ENCODE results near the gene CLDN16. TPM values are rescaled to one million over a fixed set of nuclear protein-coding genes. Genes with fewer than 3 reads are reported as not detected.

Gene CLDN16
- total RNA-seq, 1 experiment from 2014 or later = 0.27 TPM

- H3K9me3 ChIP-seq = no peaks in the 10 kb centered on the region
- no peaks in the 10 kb centered on the region for H3K9me3 Mint-ChIP-seq (ENCODE audit: unreplicated experiment)
- no peaks in the 10 kb centered on the region for H3K27me3 ChIP-seq (replicated peaks; ENCODE audit: control insufficient read depth, insufficient read depth, low read length)
- H3K27me3 Mint-ChIP-seq (ENCODE audit: insufficient read depth, unreplicated experiment) = no peaks in the 10 kb centered on the region
- no peak overlapping the region for H3K27ac Mint-ChIP-seq (ENCODE audit: unreplicated experiment)
- CTCF ChIA-PET = no interaction called here
- no peaks in the 10 kb centered on the region for H3K4me1 Mint-ChIP-seq (ENCODE audit: low read depth, unreplicated experiment)
- no peaks in the 10 kb centered on the region for H3K4me1 ChIP-seq
- H3K36me3 ChIP-seq (ENCODE audit: control insufficient read depth, insufficient read depth, low read length) = no peaks in the 10 kb centered on the region
- BruUV-seq (replicated peaks) = no TSS peak
- no peak for DNase-seq
- POLR2A ChIA-PET = no interaction called here
- H3K4me3 Mint-ChIP-seq (ENCODE audit: unreplicated experiment) = no peak overlapping the region
- no peaks in the 10 kb centered on the region for H3K36me3 Mint-ChIP-seq (ENCODE audit: insufficient read depth, unreplicated experiment)
- intact Hi-C loops (cut with micrococcal nuclease; ENCODE audit: unreplicated experiment) = no loop called here
- H3K4me3 ChIP-seq (ENCODE audit: low read depth, low read length) = no peak overlapping the region
- no peak for TF ChIP-seq CTCF (IDR thresholded peaks at IDR 0.05; ENCODE audit: insufficient read depth in 1 of 2, low read depth in 1 of 2, low read length in 1 of 2, severe bottlenecking in 1 of 2, unreplicated experiment in 1 of 2)
Observed at GRCh38 chr3:190388703-190389102, 740 bp downstream of the CLDN16 start.

GRCh38 chr3:190396001-190396400, 8.0 kb downstream of the CLDN16 start:
- Mint-ChIP-seq H3K9me3 (ENCODE audit: unreplicated experiment) (no peaks in the 10 kb centered on the region), H3K36me3 (ENCODE audit: insufficient read depth, unreplicated experiment) (no peaks in the 10 kb centered on the region), H3K27me3 (ENCODE audit: insufficient read depth, unreplicated experiment) (no peaks in the 10 kb centered on the region), H3K4me1 (ENCODE audit: low read depth, unreplicated experiment) (no peaks in the 10 kb centered on the region), H3K27ac (ENCODE audit: unreplicated experiment) (no peak overlapping the region), H3K4me3 (ENCODE audit: unreplicated experiment) (no peak overlapping the region)
- no peaks in the 10 kb centered on the region for H3K36me3 ChIP-seq (ENCODE audit: control insufficient read depth, insufficient read depth, low read length)
- H3K9me3 ChIP-seq = no peaks in the 10 kb centered on the region
- H3K4me3 ChIP-seq (ENCODE audit: low read depth, low read length) = no peak overlapping the region
- DNase-seq = no peak
- CTCF ChIA-PET = no interaction called here
- BruUV-seq (replicated peaks) = no TSS peak
- no peaks in the 10 kb centered on the region; the same call in 1 of the 2 replicates for H3K27me3 ChIP-seq (replicated peaks; ENCODE audit: control insufficient read depth, insufficient read depth, low read length)
- no peaks in the 10 kb centered on the region for H3K4me1 ChIP-seq
- POLR2A ChIA-PET = no interaction called here
- no peak for TF ChIP-seq CTCF (IDR thresholded peaks at IDR 0.05; ENCODE audit: insufficient read depth in 1 of 2, low read depth in 1 of 2, low read length in 1 of 2, severe bottlenecking in 1 of 2, unreplicated experiment in 1 of 2)
- intact Hi-C loops (cut with micrococcal nuclease; ENCODE audit: unreplicated experiment) = no loop called here

- Mint-ChIP-seq H3K27me3 (ENCODE audit: insufficient read depth, unreplicated experiment) (no peaks in the 10 kb centered on the region), H3K27ac (ENCODE audit: unreplicated experiment) (no peak overlapping the region), H3K4me1 (ENCODE audit: low read depth, unreplicated experiment) (no peaks in the 10 kb centered on the region), H3K4me3 (ENCODE audit: unreplicated experiment) (no peak overlapping the region), H3K9me3 (ENCODE audit: unreplicated experiment) (no peaks in the 10 kb centered on the region), H3K36me3 (ENCODE audit: insufficient read depth, unreplicated experiment) (no peaks in the 10 kb centered on the region)
- no peak for DNase-seq
- no peaks in the 10 kb centered on the region for H3K36me3 ChIP-seq (ENCODE audit: control insufficient read depth, insufficient read depth, low read length)
- H3K4me3 ChIP-seq (ENCODE audit: low read depth, low read length) = no peak overlapping the region
- H3K27me3 ChIP-seq (replicated peaks; ENCODE audit: control insufficient read depth, insufficient read depth, low read length) = no peaks in the 10 kb centered on the region; the same call in 1 of the 2 replicates
- ChIA-PET CTCF (no interaction called here), POLR2A (no interaction called here)
- BruUV-seq (replicated peaks) = no TSS peak
- H3K4me1 ChIP-seq = no peaks in the 10 kb centered on the region
- no peaks in the 10 kb centered on the region for H3K9me3 ChIP-seq
- intact Hi-C loops (cut with micrococcal nuclease; ENCODE audit: unreplicated experiment) = no loop called here
- TF ChIP-seq CTCF (IDR thresholded peaks at IDR 0.05; ENCODE audit: insufficient read depth in 1 of 2, low read depth in 1 of 2, low read length in 1 of 2, severe bottlenecking in 1 of 2, unreplicated experiment in 1 of 2) = no peak
Observed at GRCh38 chr3:190397889-190398288, 9.9 kb downstream of the CLDN16 start.

All from Caco-2 (cell line).